NAMALWA (cell line): ENCODE measurements around the gene GCK.
A peak's percentile ranks its signal among the peaks of the same experiment; 100 is the strongest.

Source experiments
- DNase-seq: peaks from one replicate; pipeline ENCODE4 v3.0.0-alpha.2; 2015; ENCODE audit warnings: low spot score

The GCK gene

DNA sequence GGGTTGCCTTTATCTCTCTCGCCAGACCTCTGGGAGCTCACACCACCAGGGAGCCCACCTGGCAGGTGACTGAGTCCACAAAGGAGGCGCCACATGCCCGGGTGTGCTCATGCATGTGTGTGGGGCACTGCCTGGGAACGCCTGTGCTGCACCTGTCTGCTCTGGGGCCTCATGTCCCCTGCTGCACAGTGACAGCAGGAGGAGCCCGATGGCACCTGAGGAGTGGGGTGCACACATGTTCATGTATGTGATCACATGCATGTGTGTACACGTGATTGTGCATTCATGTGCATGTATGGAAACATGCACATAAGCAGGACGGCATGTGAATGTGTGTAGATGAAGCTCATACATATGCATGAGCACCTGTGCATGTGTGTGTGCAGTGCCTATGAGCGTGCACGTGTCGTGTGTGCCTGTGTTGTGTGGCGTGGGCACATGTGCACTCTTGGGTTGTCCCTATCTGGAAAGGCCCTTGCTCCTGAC, 33.6 kb upstream of the GCK start:
- DNase-seq: peak; percentile 48

- no peak for DNase-seq
These were observed 32.8 kb upstream of the GCK start for GRCh38 chr7:44222074-44222473.

GRCh38 chr7:44221231-44221791, 32.1 kb upstream of the GCK start:
- no peak for DNase-seq

- no peak for DNase-seq
These were observed 31.3 kb upstream of the GCK start for GRCh38 chr7:44220358-44221112.

DNA sequence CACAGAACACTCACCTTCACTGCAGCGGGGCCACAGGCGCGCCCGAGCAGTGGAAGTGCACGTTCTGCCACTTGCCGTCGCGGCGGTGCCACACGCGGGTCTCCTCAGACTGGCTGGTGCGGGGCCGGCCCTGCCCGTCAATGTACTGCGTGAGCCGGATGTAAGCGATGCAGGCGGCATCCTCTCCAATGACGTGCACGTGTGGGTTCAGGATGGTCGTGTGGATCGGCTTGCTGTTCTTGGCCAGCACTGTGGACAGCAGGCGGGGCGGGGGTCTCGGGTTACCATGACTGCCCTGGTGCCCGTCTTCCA, 30.8 kb upstream of the GCK start:
- no peak for DNase-seq

DNA sequence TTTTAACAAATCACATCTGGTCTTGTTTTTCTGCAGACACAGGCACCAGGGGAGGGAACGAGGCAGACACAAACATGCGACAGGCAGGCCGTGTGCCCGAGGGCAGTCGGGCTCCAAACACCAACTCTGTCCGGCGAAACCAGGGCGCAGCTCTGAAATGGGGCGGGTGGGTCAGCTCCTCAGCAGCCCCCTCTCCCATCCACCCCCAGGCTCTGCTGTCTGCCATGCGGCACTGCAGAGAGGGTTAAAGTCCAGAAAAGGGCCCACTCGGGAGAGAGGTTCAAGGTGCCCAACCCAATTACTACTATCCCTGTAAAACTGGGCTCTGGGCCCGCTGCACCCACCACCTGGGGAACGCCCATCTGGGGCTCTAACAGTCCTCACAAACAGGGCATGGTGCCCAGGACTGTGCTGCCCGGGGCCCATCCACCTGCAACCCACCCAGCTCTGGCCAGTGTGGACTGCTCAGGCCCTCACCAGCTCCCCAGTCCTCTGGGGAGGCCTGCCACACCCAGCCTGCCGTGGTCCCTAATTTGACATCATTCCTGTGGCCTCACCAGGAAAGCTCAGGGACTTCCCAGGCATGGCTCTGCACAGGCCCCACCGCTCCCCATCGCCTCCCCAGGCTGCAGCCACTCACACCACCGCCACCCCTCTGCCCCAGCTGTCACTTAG, 30.3 kb upstream of the GCK start:
- DNase-seq: no peak

DNA sequence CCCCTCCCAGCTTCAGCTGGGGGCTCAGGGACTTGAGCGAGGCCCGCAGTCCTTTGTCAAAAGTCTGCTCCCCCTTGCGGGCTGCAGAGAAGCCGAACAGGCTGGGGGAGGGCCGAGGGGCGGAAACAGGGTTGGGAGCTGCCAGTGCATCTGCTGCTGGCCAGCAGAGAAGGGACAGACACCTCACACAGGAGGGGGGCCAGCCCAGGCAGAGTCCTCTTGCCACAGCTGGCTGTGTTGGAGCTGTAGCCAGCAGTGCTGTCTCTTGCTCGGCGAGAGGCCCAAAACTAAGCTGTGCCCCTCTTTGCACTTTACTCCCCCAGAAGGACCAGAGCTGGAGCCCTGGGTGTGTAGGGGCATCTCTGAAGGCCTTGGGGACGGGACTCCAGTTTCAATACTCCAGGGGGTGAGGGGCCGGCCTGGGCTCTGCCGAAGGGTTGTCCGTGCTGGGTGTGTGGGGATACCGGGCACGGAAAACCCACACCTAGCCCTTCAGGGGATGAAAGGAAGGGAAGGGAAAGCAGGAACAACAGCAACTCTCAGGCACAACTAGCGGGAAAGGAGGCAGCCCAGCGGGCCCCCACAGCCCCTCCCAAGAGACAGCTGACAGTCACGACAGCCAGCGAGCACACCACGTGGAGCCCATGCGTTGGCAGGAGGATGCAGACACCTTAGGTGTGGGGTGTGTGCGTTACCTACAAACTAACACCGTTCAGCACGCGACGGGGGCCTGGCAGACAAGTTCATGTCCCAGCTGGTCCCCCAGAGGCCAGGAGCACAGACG, 29.4 kb upstream of the GCK start:
- DNase-seq: no peak

DNA sequence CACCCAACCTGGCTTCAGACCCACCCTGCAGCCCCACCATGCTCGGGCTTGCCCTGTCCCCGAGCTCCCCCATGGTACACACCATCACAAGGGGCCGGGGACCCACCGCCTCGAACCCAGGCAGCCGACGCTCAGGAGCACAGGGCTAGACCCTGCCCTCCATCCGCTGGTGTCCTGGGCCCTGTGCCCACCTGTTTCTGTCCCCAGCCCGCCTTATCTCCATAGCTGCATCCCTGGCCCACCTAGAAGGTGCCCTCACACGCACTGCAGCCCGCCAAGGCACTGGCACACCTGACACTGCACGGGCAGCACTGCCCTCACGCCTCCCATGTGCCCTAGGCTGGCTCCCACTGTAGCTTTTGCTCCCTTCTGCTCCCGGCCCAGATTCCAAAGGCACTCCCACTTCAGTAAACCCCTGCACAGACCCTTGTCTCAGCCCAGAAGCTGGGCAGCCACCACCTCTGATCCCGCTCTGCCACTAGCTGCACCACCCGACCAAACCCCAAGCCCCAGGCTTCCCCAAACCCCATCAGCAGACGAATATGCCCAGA, 28.7 kb upstream of the GCK start:
- no peak for DNase-seq

DNA sequence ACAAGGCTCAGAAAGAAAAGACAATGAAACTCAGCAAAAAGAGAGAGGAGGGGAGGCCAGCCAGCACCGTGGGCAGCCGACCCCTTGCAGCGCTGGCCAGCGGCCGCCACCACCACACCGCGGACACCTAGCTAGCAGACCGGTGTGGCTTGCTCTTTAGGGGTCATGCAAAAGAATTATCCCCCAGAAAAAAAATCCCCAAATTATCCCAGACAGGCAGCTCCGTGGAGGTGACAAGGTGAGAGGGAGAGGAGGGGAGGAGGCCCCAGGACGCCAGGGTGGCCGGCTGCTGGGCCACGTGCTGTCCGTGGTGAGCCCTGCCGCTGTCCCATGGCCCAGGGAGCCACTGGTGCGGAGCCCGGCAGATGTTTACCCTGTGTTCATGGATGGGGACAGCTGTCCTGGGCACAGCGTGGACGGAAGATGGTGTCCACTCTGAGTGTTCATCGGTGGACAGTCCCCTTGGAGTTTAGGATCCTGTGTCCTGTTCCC, 28.0 kb upstream of the GCK start:
- no peak for DNase-seq

DNA sequence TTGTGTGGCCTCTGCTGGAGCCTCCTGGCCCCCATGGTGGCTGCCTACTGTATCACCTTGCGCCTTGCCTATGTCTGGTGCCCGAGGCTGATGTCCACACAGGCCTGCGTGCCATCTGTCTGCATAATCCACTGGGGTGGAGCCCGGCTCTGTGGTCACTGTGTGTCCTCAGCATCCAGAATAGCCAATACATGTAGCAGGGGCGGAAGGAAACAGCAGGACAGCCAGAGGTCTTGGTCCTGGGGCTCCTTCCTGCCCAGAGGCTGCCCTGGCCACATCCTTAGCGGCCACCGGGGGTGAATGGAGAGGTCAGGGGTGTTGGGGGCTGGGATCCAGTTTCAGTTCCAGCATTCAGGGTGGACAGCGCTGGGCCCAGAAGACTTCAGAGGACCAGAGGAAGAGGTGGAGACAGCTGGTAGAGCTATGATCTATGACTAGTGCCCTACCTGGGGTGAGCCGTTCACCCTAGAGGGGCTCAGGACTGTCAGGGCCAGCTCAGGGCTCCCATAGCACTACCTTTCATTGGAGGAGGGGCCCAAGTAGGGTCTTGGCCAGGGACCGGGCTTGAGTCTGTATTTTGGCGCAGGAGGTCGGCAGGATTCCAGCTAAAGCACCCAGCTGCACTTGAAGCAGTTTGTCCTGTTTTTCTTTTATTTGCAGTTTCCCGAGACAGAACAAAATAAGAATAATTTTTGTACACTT, 27.4 kb upstream of the GCK start:
- DNase-seq: no peak

DNA sequence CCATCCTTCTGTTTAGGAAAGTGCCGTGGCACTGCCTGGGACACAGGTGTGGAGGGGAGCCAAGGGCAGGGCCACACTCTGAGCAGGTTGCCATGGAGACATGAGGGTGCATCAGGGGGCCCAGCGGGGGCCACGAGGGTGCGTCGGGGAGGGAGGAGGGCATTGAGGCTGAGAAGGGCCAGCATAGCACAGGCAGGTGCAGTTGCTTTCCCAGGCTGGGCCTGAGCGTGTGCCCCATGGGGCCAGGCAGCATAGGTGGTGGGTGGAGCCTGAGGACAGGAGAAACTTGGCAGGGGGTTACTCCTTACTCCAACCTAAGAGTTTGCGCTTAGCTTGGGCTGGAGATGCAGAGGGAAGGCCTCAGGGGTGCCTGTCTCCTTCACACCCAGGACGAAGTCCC, 26.8 kb upstream of the GCK start:
- no peak for DNase-seq

GRCh38 chr7:44215531-44215930, 26.3 kb upstream of the GCK start:
- no peak for DNase-seq

DNA sequence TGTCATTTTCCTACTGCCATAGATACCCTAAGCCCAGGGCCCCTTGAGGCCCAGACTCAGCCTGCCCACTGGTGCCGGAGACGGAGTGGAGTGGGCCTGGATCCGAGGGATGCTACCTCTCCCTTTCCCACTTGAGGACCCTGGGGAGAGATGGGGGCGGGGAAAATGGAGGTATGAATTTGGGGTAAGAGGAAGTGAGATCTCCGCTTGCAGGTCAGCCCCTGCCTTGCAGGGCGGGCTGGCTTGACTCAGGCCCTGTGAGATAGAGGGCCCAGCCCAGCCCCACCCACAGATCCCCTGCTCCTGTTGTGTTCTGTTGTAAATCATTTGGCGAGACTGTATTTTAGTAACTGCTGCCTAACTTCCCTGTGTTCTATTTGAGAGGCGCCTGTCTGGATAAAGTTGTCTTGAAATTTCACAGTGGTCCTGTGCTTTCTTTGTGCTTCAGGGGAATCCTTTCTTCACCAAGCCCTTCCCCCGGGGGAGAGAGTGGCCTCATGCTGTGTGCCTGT, 24.7 kb upstream of the GCK start:
- DNase-seq: peak; percentile 37

DNA sequence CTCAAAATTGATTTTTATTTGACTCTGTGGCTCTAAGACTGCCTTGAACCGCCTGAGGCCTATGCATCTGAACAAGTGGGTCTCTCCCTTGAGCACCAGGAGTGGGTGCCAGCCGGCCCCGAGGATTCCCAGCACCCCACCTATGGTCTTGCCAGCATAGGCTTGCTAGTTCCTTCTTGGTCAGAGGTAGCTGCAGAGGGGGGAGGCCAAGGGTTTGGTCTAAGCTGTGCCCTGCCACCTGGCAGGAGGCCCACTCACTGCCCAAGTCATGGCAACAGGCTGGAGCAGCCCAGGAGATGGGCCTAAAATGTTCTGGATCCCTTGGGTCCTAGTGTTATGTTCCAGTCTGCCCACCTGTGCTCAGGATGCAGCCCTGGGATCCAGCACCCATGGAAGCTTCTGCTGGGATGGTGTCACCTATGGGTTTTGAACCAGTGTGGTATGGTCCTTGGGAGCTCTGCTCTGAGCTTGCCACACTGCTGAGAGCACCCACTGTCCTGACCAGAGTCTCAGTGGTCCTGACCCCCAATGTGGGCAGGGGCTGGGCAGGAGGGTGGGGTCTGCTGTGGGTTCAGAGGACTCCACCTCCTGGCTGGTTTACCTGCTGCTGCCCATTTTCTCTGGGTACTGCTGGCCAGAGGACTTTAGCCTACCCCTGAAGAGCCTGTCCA, 24.1 kb upstream of the GCK start:
- DNase-seq: no peak

DNA sequence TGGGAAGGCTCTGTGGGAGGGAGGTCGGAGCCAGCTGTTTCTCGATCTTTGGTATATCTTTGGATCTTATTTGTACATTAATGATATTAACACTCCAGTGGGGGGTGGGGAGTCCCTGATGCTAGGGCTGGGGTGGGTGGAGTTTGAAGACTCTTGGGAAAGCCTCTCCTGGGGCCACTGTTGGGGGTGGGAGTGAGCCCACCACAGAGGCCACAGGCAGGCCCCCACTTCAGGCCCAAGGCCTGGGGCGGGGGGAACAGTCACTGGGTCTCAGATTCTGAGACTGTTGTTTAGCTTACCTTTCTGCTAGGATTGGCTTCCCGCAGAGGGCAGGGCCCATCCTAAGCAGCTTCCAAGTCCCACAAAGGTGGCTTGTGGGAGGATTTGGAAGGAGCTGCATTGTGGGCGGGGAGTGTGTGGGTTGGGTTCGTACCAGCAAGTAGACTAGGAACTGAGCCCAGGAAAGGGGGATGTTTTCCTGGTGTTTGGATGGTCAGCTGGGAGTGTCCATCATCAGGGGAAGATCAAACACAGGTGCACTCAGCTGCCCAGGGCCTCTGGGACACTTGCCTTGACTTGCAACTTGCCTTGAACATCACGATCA, 23.4 kb upstream of the GCK start:
- DNase-seq: no peak

DNA sequence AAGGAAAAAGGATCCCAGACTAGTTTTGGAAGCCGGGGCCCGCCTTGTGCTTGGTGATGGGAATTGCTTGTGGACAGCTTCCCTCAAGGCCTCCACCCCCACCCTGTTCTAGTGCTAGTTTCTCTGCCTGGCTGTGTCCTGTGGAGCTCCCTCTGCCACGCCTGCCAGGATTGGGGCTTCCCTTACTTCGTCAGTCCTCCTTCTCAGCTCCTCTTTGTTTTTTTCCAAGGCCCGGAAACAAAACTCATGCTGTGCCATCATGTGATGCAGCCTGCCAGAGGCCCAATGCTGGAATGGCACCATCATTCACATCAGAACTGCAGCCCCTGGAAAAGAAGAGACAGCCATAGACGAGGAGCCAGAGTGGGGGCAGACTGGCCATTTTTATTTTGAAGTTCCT, 22.8 kb upstream of the GCK start:
- no peak for DNase-seq

DNA sequence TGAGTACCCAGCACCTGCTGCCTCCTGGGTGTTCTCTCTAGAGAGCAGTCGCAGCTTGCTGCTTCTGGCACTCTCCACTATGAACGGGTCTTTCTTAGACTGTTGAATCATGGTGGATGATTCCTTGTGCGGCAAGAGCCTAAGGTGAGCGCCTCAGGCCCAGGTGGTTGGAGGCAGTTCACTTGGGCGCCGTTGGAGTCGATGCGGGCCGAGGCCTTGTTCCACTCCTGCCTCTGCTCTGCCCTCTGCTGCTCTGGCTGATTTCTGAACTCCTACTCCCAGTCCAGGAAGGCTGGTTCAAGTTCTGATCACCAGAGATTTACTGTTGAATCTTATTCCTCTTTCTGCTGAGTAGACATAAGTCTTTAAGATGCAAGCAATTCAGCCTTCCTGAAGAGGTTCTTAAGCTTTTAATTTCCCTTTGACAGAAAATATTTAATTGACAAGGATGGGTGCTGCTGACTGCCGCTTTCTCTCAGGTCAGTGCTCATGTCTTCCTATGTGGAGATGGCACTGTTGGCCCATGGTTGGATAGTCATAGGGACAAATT, 22.0 kb upstream of the GCK start:
- DNase-seq: no peak

DNA sequence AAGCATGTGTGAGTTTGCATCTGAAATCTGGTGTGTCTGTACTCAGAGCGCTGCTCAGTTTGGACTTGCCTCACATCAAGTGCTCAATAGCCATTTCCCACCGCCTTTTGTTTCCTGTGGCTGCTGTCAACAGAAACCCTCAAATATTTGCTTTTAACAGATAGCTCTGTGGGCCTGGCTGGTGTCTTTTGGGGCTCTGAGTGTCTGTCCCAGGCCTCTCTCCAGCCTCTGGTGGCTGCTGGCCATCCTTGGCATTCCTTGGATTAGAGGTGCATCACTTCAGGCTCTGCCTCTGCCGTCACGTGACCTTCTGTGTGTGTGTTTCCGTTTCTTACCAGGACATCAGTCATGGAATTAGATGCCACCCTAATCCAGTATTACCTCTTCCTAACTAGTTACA, 20.9 kb upstream of the GCK start:
- no peak for DNase-seq

DNA sequence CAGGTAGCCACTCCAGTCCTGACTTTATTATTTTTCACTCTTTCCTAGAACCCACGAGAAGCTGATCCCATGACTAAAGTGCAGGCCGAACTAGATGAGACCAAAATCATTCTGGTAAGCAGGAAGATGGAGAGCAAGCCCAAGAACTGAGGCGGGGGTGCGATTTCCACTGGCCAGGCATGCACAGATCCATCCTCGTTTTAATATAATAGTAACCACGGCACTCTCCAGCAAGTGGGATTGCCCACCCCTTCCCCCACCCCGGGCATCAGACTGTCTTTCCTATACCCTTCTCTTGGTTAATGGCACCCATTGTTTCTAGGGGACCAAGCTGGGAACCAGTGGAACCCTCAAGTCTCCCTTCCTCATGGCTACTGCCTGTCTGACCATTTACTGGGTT, 18.8 kb upstream of the GCK start:
- DNase-seq: no peak

DNA sequence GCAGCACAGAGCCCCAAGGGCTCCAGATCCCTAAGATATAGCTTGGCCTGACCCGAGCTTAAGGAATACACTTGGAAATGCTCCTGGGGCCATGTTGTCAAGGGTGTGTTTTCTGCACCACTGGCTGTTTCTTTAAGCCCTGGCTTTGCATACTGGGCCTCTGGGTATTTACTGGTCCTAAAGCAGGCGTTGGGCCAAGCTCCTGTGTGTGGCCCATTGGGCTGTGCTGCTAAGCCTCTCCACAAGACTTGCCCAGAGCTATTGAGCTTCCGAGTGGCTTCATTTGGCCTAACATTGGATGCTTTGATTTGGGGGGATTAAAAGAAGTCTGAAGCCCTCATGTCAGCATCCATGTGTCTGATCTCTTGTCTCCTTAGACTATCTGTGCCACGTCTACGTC, 16.8 kb upstream of the GCK start:
- no peak for DNase-seq
